ENCODE results near the gene ETV3. TPM values are rescaled to one million over a fixed set of nuclear protein-coding genes. Genes with fewer than 3 reads are reported as not detected.

ETV3 gene
- total and polyA plus RNA-seq, 2 experiments from 2014 or later, result 5.2 to 10.6 TPM

DNA sequence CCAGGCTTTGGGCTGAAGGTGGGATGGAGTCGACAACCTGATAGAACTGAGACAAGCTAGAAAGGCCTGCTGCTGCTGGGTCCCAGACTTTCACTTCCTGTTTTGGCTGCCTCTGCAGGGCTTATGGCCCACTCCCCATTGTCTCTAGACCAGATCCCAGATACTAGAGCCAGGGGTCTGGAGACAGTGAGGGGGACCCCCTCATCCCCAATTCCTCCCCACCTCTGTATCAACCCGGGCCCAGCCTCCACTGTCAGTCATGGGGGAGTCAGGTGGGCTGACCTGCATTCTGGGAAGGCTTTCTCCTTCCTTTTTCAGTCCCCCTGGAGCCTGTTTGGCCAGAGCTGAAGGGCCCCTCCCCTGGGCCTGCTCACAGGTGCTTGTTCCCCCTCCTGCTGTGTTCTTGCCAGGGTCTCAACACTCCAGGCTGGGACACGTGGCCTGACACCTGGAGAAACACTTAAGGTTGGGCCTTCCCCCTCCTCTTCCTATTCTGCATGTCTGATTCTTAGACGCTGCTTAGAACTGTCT is 20.6 kb downstream of the ETV3 start:
- in situ Hi-C loops (cut with MboI), result no loop called here
- no peaks in the 10 kb centered on the region for H3K9me2 ChIP-seq (ENCODE audit: insufficient read depth)
- WGBS, 2 experiments (ENCODE audit: low coverage in 1 of 2, low lambda C conversion rate in 2 of 2, missing lambda C conversion rate in 2 of 2), result 75 to 81% methylated on average over 4 of the region's 4 CpGs
- no peaks in the 10 kb centered on the region for H3K4me1 ChIP-seq (ENCODE audit: insufficient read depth)
- TF ChIP-seq EZH2 (IDR thresholded peaks at IDR 0.05; ENCODE audit: insufficient read depth, poor library complexity, severe bottlenecking), result no peak
- no peak for TF ChIP-seq EZH2phosphoT487 (IDR thresholded peaks at IDR 0.05; ENCODE audit: insufficient read depth, low read depth)
- DNase-seq, result no peak
- peaks cover 19% of the 10 kb centered on the region for H3F3A ChIP-seq (ENCODE audit: insufficient read depth)
- H3K4me3 ChIP-seq, result no peak overlapping the region
- no peak overlapping the region for H2AFZ ChIP-seq
- H4K20me1 ChIP-seq (ENCODE audit: insufficient read depth), result no peaks in the 10 kb centered on the region
- H3K9me3 ChIP-seq (ENCODE audit: low read depth), result no peaks in the 10 kb centered on the region
- no peak overlapping the region for H3K27ac ChIP-seq
- H3K9ac ChIP-seq, result no peak overlapping the region
- H3K27me3 ChIP-seq (replicated peaks; ENCODE audit: insufficient read depth), result no peaks in the 10 kb centered on the region
- 0 out of 2 replicates have a peak, but pooled peaks cover 7% of the 10 kb centered on the region for H3K36me3 ChIP-seq (ENCODE audit: low read depth)
- peaks cover 12% of the 10 kb centered on the region; the same call in 1 of the 2 replicates for H3K79me2 ChIP-seq (ENCODE audit: insufficient read depth)
- no peak overlapping the region for H3K4me2 ChIP-seq (ENCODE audit: unreplicated experiment)

DNA sequence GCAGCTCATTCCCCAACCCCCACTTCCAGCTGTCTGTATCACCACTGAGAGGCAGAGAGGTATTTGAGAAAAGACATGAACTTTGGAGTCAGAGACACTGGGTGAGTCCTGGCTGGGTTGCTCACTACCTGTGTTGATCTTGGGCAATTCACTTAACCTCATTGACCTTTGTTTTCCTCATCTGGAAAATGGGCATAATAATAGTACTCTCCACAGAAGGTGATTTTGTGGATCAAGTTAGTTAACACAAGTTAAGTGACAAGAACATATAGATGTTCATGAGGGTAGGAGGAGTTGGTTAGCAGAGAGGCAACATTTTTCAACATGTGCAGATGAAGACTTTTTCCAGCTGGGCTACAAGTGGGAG is 21.5 kb downstream of the ETV3 start:
- no peak for DNase-seq
- Histone ChIP-seq H3K4me2 (ENCODE audit: unreplicated experiment) (no peak overlapping the region), H3K4me1 (ENCODE audit: insufficient read depth) (no peaks in the 10 kb centered on the region), H3K27ac (no peak overlapping the region), H3K4me3 (no peak overlapping the region), H3K79me2 (ENCODE audit: insufficient read depth) (peaks cover 4% of the 10 kb centered on the region; the same call in 1 of the 2 replicates), H3K9me2 (ENCODE audit: insufficient read depth) (no peaks in the 10 kb centered on the region), H4K20me1 (ENCODE audit: insufficient read depth) (no peaks in the 10 kb centered on the region), H3K27me3 (replicated peaks; ENCODE audit: insufficient read depth) (no peaks in the 10 kb centered on the region), H3K36me3 (ENCODE audit: low read depth) (0 out of 2 replicates have a peak, but pooled peaks cover 4% of the 10 kb centered on the region), H3K9me3 (ENCODE audit: low read depth) (no peaks in the 10 kb centered on the region), H2AFZ (no peak overlapping the region), H3F3A (ENCODE audit: insufficient read depth) (peaks cover 12% of the 10 kb centered on the region), H3K9ac (no peak overlapping the region)
- TF ChIP-seq EZH2 (IDR thresholded peaks at IDR 0.05; ENCODE audit: insufficient read depth, poor library complexity, severe bottlenecking) (no peak), EZH2phosphoT487 (IDR thresholded peaks at IDR 0.05; ENCODE audit: insufficient read depth, low read depth) (no peak)
- in situ Hi-C loops (cut with MboI), result no loop called here

DNA sequence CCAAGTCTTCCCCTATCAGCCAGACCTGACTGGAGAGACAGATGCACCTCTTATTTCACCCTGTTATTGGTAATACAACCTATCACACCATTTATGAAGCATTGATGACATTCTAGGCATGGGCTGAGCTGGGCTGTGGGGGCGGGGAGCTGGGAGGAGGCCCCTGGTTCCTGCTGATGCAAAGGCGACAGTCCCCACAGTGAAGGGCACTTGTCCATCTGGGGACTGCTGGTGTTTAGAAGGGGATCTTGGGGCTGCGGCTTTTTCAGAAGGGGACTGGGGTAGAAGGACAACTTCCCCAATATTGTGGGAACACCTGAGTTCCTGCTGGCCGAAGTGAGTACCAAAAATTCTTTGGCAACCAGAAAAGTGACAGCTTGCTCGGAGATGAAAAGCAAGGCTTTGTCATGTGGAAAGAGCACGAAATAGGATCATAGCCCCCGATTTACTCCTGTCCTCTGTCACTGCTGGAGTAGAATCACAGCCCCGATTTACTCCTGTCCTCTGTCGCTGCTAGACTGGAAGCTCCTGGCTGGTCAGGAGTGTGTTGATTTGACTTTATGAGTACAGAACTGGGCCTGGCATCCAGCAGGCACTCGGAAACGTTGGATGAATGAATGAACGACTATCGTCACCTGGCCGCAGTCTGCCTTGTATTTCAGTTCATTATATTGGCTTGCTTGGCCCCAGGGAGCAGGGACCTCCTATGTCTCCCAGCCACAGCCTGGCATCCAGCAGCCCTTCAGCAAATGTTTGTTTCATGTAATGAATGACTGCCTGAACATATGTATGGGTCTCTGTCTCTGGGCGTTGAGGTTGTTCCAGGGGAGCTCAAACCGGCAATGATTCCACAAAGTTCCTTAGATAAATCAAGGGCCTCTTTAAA is 22.1 kb downstream of the ETV3 start:
- in situ Hi-C loops (cut with MboI), result no loop called here
- no peak overlapping the region for H3K9ac ChIP-seq
- 66 to 67% methylated on average over 16 of the region's 16 CpGs for WGBS, 2 experiments (ENCODE audit: low coverage in 1 of 2, low lambda C conversion rate in 2 of 2, missing lambda C conversion rate in 2 of 2)
- no peak overlapping the region for H3K27ac ChIP-seq
- no peak overlapping the region for H2AFZ ChIP-seq
- DNase-seq, result no peak
- H4K20me1 ChIP-seq (ENCODE audit: insufficient read depth), result no peaks in the 10 kb centered on the region
- no peak overlapping the region for H3K4me3 ChIP-seq
- H3K36me3 ChIP-seq (ENCODE audit: low read depth), result no peaks in the 10 kb centered on the region
- peaks cover 7% of the 10 kb centered on the region; the same call in 1 of the 2 replicates for H3F3A ChIP-seq (ENCODE audit: insufficient read depth)
- no peak overlapping the region for H3K4me2 ChIP-seq (ENCODE audit: unreplicated experiment)
- no peaks in the 10 kb centered on the region for H3K9me3 ChIP-seq (ENCODE audit: low read depth)
- no peaks in the 10 kb centered on the region for H3K27me3 ChIP-seq (replicated peaks; ENCODE audit: insufficient read depth)
- H3K9me2 ChIP-seq (ENCODE audit: insufficient read depth), result no peaks in the 10 kb centered on the region
- no peaks in the 10 kb centered on the region for H3K79me2 ChIP-seq (ENCODE audit: insufficient read depth)
- no peak for TF ChIP-seq EZH2phosphoT487 (IDR thresholded peaks at IDR 0.05; ENCODE audit: insufficient read depth, low read depth)
- no peak for TF ChIP-seq EZH2 (IDR thresholded peaks at IDR 0.05; ENCODE audit: insufficient read depth, poor library complexity, severe bottlenecking)
- no peaks in the 10 kb centered on the region for H3K4me1 ChIP-seq (ENCODE audit: insufficient read depth)

DNA sequence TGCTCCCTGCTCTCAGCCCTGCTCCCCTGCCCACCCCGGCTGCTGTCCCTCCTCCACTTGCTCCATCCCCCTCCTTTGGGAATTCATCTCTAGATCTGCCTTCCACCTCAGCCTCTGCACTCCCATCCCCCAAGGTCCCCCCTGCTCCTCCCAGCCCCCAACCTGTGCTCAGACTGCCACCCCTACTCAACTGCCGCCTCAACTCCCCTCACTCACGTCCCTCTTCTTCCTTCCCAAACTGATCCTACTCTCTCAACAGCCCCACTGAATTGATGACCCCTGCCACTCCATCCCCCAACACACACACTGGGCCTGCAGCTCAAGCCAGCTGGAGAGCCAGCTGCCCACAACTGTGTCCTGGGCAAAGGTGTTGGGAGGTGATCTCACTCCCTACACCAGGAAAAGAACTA is 22.8 kb downstream of the ETV3 start:
- H3K4me2 ChIP-seq (ENCODE audit: unreplicated experiment), result no peak overlapping the region
- H3K36me3 ChIP-seq (ENCODE audit: low read depth), result no peaks in the 10 kb centered on the region
- H3K4me3 ChIP-seq, result no peak overlapping the region
- DNase-seq, result no peak
- H3K4me1 ChIP-seq (ENCODE audit: insufficient read depth), result no peaks in the 10 kb centered on the region
- H3K79me2 ChIP-seq (ENCODE audit: insufficient read depth), result no peaks in the 10 kb centered on the region
- H3K9ac ChIP-seq, result no peak overlapping the region
- H4K20me1 ChIP-seq (ENCODE audit: insufficient read depth), result no peaks in the 10 kb centered on the region
- in situ Hi-C loops (cut with MboI), result no loop called here
- H3K27me3 ChIP-seq (replicated peaks; ENCODE audit: insufficient read depth), result no peaks in the 10 kb centered on the region
- H3K27ac ChIP-seq, result no peak overlapping the region
- H2AFZ ChIP-seq, result no peak overlapping the region
- TF ChIP-seq EZH2 (IDR thresholded peaks at IDR 0.05; ENCODE audit: insufficient read depth, poor library complexity, severe bottlenecking) (no peak), EZH2phosphoT487 (IDR thresholded peaks at IDR 0.05; ENCODE audit: insufficient read depth, low read depth) (no peak)
- WGBS, 2 experiments (ENCODE audit: low coverage in 1 of 2, low lambda C conversion rate in 2 of 2, missing lambda C conversion rate in 2 of 2), result 63 to 66% methylated on average over 3 of the region's 3 CpGs
- H3F3A ChIP-seq (ENCODE audit: insufficient read depth), result peaks cover 2% of the 10 kb centered on the region; the same call in 1 of the 2 replicates
- no peaks in the 10 kb centered on the region for H3K9me3 ChIP-seq (ENCODE audit: low read depth)
- H3K9me2 ChIP-seq (ENCODE audit: insufficient read depth), result no peaks in the 10 kb centered on the region

Data from GM23248 (cell line).